ENCODE results near the gene ACTMAP. TPM values are rescaled to one million over a fixed set of nuclear protein-coding genes. Genes with fewer than 3 reads are reported as not detected.

ACTMAP gene
- total RNA-seq, 1 experiment from 2014 or later = 16.8 TPM

- Histone ChIP-seq H3K27me3 (ENCODE audit: insufficient read depth, low read length) (no peaks in the 10 kb centered on the region), H3K27ac (ENCODE audit: low read depth, low read length) (no peak overlapping the region), H3K9me3 (ENCODE audit: control insufficient read depth in 1 of 2, insufficient read depth in 1 of 2, low read depth in 1 of 2, low read length in 2 of 2) (0 out of 4 replicates have a peak, but pooled peaks cover 0 to 3% of the 10 kb centered on the region in 2 experiments), H2AFZ (ENCODE audit: low read depth, low read length, poor library complexity, severe bottlenecking) (no peak overlapping the region), H3K79me2 (ENCODE audit: insufficient read depth, low read length) (peaks cover 31% of the 10 kb centered on the region), H3K9me2 (ENCODE audit: insufficient read depth) (no peaks in the 10 kb centered on the region), H3K4me2 (ENCODE audit: low read length) (no peak overlapping the region), H3K9ac (ENCODE audit: low read length) (no peak overlapping the region), H3K36me3 (ENCODE audit: control insufficient read depth in 1 of 2, insufficient read depth in 2 of 2, low read length in 2 of 2) (peaks cover 16 to 38% of the 10 kb centered on the region in 2 experiments), H3K4me3 (replicated peaks in 1 of 2; ENCODE audit: low read depth in 1 of 2, low read length in 2 of 2) (no peak overlapping the region), H3K4me1 (ENCODE audit: control insufficient read depth in 1 of 2, insufficient read depth in 2 of 2, low read length in 2 of 2) (peaks cover 0 to 9% of the 10 kb centered on the region in 2 experiments; a peak in 2 of 4 replicates), H4K20me1 (ENCODE audit: insufficient read depth) (no peaks in the 10 kb centered on the region)
- CTCF ChIA-PET = no interaction called here
- intact Hi-C loops (cut with micrococcal nuclease) = no loop called here
- DNase-seq (ENCODE audit: low read depth, low spot score) (no peak), ATAC-seq (no peak)
- BruUV-seq (replicated peaks) = no TSS peak
- RAD21 ChIA-PET (ENCODE audit: low non-redundant PET in 1 of 2, low total read pairs in 2 of 2, uncharacterized antibody in 2 of 2, unreplicated experiment in 2 of 2) = no interaction called here
- POLR2A ChIA-PET = no interaction called here
- TF ChIP-seq, protein P1, sequence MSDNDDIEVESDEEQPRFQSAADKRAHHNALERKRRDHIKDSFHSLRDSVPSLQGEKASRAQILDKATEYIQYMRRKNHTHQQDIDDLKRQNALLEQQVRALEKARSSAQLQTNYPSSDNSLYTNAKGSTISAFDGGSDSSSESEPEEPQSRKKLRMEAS (IDR thresholded peaks at IDR 0.05) = no peak
- TF ChIP-seq RAD21 (IDR thresholded peaks at IDR 0.05; ENCODE audit: low read depth) = no peak
- TF ChIP-seq ELF1 (IDR thresholded peaks at IDR 0.05; ENCODE audit: borderline replicate concordance, low read depth) = no peak
- TF ChIP-seq ZNF274 (IDR thresholded peaks at IDR 0.05; ENCODE audit: low read depth, low read length) = no peak
- no peak for TF ChIP-seq POLR2AphosphoS5 (IDR thresholded peaks at IDR 0.05; ENCODE audit: low read depth, low read length)
- TF ChIP-seq EGR1 (IDR thresholded peaks at IDR 0.05; ENCODE audit: low read depth) = no peak
- no peak for TF ChIP-seq CEBPB (IDR thresholded peaks at IDR 0.05; ENCODE audit: low read depth)
- TF ChIP-seq CBX3 (IDR thresholded peaks at IDR 0.05; ENCODE audit: low read depth) = no peak
- no peak for TF ChIP-seq TCF7L2 (IDR thresholded peaks at IDR 0.05; ENCODE audit: borderline replicate concordance, extremely low read depth, insufficient read depth, insufficient read length)
- TF ChIP-seq EZH2 (IDR thresholded peaks at IDR 0.05) = no peak
- no peak for TF ChIP-seq JUND (IDR thresholded peaks at IDR 0.05)
- no peak for TF ChIP-seq ZFX (IDR thresholded peaks at IDR 0.05)
- TF ChIP-seq YY1 (IDR thresholded peaks at IDR 0.05; ENCODE audit: extremely low read depth, insufficient replicate concordance, low read depth, low read length) = no peak
Measured at GRCh38 chr19:40726279-40726678, 24.0 kb downstream of the ACTMAP start.
